ENCODE data around the gene CACNB1.

The CACNB1 gene

DNA sequence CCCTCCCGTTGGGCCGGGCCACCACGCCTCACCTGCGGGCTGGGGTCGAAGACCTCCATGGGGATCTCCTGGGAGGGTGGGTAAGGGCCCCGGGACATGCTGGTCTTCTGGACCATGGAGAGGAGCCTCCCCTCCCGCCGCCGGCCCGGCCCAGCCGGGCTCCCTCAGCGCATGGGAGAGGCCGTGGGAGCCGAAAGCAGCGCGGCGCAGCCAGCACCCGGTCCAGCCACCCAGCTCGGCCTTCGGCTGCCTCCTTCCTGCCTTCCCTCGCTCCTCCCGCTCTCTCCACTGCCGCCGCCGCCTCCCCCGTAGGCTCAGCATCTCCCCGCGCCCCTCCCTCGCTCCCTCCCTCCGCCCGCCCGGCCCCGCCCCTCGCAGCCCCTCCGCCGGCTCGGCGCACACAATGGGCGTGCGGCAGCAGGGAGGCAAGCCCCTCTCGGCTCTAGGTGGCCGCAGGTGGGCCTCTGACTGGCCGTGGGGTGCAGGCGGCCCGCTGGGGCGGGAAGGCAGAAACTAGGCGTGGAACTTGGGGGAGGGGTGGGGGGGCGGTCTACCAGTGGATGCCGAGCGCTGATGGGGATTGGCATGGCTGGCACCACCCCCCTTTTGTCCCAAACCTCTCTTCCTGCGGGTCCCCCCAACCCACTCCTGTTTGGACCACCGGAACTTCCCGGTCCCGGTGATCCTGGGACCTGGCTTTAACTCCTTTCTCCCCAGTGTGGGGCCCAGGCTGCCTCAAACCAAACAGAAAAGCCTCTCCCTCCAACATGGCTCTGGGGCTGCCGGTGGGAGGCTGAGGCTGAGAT is at the start of gene CACNB1:
Gene CACNB1, minus strand, starts transcription at position 290 of the 806 bp plus-strand sequence. Its CDS starts 174 bp downstream, at position 116.
- TF ChIP-seq, protein P1, sequence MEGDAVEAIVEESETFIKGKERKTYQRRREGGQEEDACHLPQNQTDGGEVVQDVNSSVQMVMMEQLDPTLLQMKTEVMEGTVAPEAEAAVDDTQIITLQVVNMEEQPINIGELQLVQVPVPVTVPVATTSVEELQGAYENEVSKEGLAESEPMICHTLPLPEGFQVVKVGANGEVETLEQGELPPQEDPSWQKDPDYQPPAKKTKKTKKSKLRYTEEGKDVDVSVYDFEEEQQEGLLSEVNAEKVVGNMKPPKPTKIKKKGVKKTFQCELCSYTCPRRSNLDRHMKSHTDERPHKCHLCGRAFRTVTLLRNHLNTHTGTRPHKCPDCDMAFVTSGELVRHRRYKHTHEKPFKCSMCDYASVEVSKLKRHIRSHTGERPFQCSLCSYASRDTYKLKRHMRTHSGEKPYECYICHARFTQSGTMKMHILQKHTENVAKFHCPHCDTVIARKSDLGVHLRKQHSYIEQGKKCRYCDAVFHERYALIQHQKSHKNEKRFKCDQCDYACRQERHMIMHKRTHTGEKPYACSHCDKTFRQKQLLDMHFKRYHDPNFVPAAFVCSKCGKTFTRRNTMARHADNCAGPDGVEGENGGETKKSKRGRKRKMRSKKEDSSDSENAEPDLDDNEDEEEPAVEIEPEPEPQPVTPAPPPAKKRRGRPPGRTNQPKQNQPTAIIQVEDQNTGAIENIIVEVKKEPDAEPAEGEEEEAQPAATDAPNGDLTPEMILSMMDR (IDR thresholded peaks at IDR 0.05; ENCODE audit: control insufficient read depth, extremely low read depth, insufficient read depth), result no peak
- H3K4me3 ChIP-seq (ENCODE audit: low read depth, low read length), result peak within 1 kb of the TSS; percentile 71
- DNase-seq (ENCODE audit: low read depth), result no peak

DNA sequence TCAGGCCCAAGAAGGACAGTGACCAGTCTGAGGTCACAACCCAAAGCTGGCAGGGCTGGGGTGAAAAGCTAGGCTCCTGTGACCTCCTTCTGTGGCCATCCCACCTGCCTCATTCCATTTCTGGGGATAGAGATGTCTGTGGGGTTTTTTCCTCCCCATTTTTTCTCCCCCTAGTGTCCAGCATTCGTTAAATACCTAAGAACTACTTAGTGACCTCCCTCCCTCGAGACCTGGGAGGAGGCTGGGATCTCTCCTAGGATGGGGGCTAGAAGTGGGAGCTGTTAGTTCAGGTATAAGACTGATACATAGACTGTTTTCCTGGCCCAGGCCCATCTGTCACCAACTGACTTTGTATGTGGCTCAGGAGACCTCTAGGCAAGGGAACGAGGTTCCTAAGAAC is 48.8 kb upstream of the CACNB1 start:
- no peak overlapping the region for H3K4me3 ChIP-seq (ENCODE audit: low read depth, low read length)
- DNase-seq (ENCODE audit: low read depth), result no peak
- TF ChIP-seq, protein P1 (IDR thresholded peaks at IDR 0.05; ENCODE audit: control insufficient read depth, extremely low read depth, insufficient read depth), result no peak

DNA sequence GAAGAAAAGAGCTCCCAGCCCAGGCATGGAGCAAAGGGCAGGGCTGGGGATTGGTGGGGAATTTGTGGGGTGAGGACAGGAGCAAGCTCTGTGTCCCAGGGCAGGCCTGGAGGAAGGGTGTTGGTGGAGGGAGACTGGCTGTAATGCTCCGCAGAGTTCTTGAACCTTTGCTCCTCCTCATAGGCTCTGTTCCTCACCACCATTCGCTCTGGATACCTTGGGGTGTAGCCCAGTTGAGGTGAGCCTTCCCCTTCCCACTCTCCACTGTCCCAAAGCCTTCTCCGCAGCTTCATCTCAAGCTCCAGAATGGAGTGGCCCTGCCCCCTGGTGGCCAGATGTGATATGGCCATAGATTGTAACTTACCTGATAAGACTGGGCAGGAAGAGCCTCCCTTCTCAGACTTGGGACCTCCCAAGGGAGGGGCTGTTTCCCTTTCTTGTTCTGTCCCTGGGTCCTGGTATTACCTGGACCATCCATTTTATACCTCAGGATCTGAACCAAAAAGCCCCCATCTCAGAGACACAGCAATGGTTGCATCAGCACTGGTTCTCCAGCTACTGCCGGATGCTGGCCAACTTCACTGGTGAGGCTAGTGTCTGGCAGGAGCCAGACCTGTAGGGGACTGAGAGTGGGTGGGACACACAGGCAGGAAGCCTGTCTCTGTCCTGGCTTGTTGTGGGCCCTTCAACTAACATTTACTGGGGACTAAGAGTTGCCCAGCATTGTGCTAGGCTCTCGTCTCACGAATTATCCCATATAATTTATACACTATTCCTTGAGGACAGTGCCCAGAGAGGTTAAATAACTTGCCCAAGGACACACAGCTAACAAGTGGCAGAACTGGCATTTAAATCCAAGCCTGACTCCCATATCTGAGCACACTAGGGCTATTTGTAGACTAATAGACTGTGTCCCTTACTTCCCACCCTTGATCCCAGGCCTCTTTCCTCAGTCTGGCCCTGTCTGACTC is 47.4 kb upstream of the CACNB1 start:
- TF ChIP-seq, protein P1 (IDR thresholded peaks at IDR 0.05; ENCODE audit: control insufficient read depth, extremely low read depth, insufficient read depth), result peak; percentile 98
- H3K4me3 ChIP-seq (ENCODE audit: low read depth, low read length), result no peak overlapping the region
- peak; percentile 45 for DNase-seq (ENCODE audit: low read depth)

DNA sequence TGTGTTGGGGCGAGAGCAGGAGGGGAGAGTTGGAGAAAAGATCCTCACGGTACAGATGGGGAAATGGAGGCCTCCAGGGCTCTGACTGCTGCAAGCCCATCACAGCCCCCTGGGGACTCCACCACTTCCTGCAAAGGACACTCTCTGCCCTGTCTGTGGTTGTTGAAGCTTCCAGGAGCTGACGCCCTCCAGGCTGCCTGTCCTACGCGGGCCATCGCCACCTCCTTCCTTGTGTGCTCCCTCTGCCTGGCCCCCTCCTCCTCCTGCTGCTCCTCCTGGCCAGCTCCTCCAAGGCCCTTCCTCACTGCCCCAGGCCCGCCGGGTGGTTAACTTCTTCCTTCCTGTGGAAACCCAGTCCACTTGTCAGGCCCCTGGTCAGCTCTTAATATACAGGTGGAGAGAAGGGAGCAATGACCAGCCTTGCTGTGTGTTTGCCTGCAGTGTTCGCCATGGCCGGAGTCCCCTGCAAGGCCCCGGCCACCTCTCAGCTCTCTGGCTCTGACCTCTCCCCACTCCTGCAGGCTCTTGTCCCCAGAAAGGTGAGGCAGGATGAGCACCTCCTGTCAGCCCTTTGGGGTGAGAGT is 46.6 kb upstream of the CACNB1 start:
- H3K4me3 ChIP-seq (ENCODE audit: low read depth, low read length), result no peak overlapping the region
- TF ChIP-seq, protein P1 (IDR thresholded peaks at IDR 0.05; ENCODE audit: control insufficient read depth, extremely low read depth, insufficient read depth), result no peak
- no peak for DNase-seq (ENCODE audit: low read depth)

DNA sequence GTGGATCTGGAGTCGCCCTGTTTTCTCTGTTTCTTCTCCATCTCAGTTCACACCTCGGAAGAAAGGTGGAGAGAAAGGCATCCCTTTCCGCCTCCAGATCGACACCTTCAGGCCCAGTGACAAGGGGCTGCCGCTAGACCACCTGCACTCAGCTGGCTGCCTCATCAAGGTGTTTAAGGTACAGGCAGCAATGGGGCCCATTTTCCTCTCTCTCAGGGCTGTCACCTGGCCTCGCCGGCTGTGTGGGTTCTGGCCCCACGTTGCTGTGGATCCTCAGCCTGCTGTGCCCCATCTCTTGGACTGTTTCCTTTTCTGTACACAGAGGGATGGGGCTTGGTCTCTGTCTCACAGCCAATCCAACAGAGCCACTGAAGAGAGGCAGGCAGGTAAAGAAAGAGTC is 45.7 kb upstream of the CACNB1 start:
- TF ChIP-seq, protein P1 (IDR thresholded peaks at IDR 0.05; ENCODE audit: control insufficient read depth, extremely low read depth, insufficient read depth), result no peak
- H3K4me3 ChIP-seq (ENCODE audit: low read depth, low read length), result no peak overlapping the region

DNA sequence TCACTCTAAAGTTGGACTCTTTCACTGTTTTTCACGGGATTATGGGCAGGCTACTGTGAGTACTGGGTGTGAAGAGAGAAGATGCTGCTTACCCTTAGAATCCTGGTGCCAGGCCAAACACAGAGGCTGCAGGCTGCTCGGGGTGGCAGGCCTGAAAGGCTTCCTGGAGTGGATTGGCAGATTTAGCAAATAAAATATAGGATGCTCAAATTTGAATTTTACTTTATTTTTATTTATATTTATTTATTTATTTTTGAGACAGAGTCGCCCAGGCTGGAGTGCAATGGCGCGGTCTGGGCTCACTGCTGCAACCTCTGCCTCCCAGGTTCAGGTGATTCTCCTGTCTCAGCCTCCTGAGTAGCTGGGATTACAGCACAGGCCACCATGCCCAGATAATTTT is 43.2 kb upstream of the CACNB1 start:
- no peak overlapping the region for H3K4me3 ChIP-seq (ENCODE audit: low read depth, low read length)
- DNase-seq (ENCODE audit: low read depth), result no peak
- TF ChIP-seq, protein P1 (IDR thresholded peaks at IDR 0.05; ENCODE audit: control insufficient read depth, extremely low read depth, insufficient read depth), result no peak

More for the DNA sequence above, 45.7 kb upstream of the CACNB1 start:
- DNase-seq (ENCODE audit: low read depth), result no peak
